Testis (tissue), 2 donors: ENCODE data around the gene MAN2B2.

Experiments
- CTCF ChIP-seq, 3 experiments: fragments of 450-650 bp in 2 of 3; fragments of 200-600 bp in 1 of 3; sonication (generic) in 1 of 3; IDR thresholded peaks; one replicate each; pipeline ENCODE4 v1.5.1; 2016 to 2019; ENCODE audit warnings: antibody characterized with exemption in 3 of 3, mild to moderate bottlenecking in 2 of 3, moderate library complexity in 1 of 3
- POLR2A ChIP-seq: fragments of 450-650 bp; IDR thresholded peaks from one replicate; pipeline ENCODE4 v1.6.1; 2017; ENCODE audit warnings: antibody characterized with exemption, mild to moderate bottlenecking, moderate library complexity

GRCh38 chr4:6532102-6532501 lies 42.9 kb upstream of the MAN2B2 start:
- TF ChIP-seq CTCF (IDR thresholded peaks at IDR 0.05) (no peak), POLR2A (no peak)
